ENCODE measurements around the gene MTARC1. TPM values are rescaled to one million over a fixed set of nuclear protein-coding genes. Genes with fewer than 3 reads are reported as not detected.

The MTARC1 gene
- total RNA-seq, 2 donors from 2014 or later: 53.1 to 75.4 TPM

DNA sequence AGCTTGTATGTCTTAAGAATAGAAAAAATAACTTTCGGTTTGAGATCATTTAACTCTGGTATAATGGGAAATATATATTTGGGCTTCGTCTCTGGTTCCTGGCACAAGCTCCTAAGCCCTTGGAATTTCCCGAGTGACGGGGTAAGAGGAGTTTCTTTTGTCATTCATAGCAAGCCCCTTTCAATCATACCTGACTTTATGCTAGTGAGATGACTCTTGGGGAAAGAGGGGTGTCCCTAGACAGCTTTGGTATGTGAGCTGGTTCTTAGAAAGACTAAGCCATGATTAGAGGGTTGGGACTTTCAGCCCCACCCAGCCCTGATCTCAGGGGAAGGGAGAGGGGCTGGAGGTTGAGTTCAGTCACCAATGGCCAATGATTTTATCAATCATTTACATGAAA, 13.9 kb upstream of the MTARC1 start:
- Histone ChIP-seq H3K4me1 (ENCODE audit: control insufficient read depth, insufficient read depth, low read length) (no peaks in the 10 kb centered on the region), H3K27ac (ENCODE audit: low read depth, low read length) (no peak overlapping the region), H3K4me3 (ENCODE audit: low read length) (no peak overlapping the region), H3K27me3 (ENCODE audit: control insufficient read depth, insufficient read depth, low read length, poor library complexity, severe bottlenecking) (no peaks in the 10 kb centered on the region), H3K9me3 (ENCODE audit: control insufficient read depth, low read length) (no peaks in the 10 kb centered on the region), H3K9ac (ENCODE audit: extremely low read depth, low read length, poor library complexity, severe bottlenecking) (no peak overlapping the region), H3K36me3 (ENCODE audit: control insufficient read depth, insufficient read depth, low read length) (no peaks in the 10 kb centered on the region)
- WGBS, 2 experiments (ENCODE audit: insufficient coverage in 1 of 2, insufficient read length in 1 of 2): 99 to 100% methylated on average over 1 to 4 of the region's 4 CpGs
- H3K4me3 Mint-ChIP-seq: no peak overlapping the region
- H3K4me1 Mint-ChIP-seq: no peaks in the 10 kb centered on the region
- H3K36me3 Mint-ChIP-seq (ENCODE audit: low read depth): peaks cover 17% of the 10 kb centered on the region
- DNase-seq: no peak
- no peak overlapping the region for H3K27ac Mint-ChIP-seq
- no peaks in the 10 kb centered on the region for H3K9me3 Mint-ChIP-seq
- TF ChIP-seq, protein P1, sequence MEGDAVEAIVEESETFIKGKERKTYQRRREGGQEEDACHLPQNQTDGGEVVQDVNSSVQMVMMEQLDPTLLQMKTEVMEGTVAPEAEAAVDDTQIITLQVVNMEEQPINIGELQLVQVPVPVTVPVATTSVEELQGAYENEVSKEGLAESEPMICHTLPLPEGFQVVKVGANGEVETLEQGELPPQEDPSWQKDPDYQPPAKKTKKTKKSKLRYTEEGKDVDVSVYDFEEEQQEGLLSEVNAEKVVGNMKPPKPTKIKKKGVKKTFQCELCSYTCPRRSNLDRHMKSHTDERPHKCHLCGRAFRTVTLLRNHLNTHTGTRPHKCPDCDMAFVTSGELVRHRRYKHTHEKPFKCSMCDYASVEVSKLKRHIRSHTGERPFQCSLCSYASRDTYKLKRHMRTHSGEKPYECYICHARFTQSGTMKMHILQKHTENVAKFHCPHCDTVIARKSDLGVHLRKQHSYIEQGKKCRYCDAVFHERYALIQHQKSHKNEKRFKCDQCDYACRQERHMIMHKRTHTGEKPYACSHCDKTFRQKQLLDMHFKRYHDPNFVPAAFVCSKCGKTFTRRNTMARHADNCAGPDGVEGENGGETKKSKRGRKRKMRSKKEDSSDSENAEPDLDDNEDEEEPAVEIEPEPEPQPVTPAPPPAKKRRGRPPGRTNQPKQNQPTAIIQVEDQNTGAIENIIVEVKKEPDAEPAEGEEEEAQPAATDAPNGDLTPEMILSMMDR (conservative IDR thresholded peaks at IDR 0.05): no peak
- H3K27me3 Mint-ChIP-seq (ENCODE audit: insufficient read depth): no peaks in the 10 kb centered on the region

DNA sequence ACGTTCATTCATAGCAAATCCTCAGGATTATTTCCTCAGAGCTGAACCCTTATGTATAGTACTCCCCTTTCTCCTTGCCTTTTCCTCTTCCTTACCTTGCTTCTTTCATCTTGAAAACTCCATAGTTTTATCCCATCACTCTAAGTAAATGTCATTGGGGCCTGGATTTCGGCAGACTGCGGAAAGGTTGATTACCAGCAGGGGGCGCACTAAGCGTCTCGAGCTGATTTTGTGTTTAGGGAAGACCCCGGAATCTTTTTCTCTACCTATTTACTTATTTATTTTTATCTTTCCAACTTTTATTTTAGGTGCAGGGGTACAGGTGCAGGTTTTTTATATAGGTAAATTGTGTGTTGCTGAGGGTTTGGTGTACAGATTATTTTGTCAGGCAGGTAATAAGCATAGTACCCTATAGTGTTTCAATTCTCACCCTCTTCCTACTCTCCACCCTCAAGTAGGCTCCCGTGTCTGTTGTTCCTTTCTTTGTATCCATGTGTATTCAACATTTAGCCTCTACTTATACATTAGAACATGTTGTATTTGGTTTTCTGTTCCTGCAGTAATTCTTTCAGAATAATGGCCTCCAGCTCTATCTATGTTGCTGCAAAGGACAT, 11.4 kb upstream of the MTARC1 start:
- no peaks in the 10 kb centered on the region for H3K9me3 ChIP-seq (ENCODE audit: control insufficient read depth, low read length)
- Mint-ChIP-seq H3K27me3 (ENCODE audit: insufficient read depth) (no peaks in the 10 kb centered on the region), H3K27ac (no peak overlapping the region), H3K9me3 (no peaks in the 10 kb centered on the region), H3K36me3 (ENCODE audit: low read depth) (peaks cover 4% of the 10 kb centered on the region), H3K4me1 (no peaks in the 10 kb centered on the region), H3K4me3 (no peak overlapping the region)
- H3K4me1 ChIP-seq (ENCODE audit: control insufficient read depth, insufficient read depth, low read length): no peaks in the 10 kb centered on the region
- no peaks in the 10 kb centered on the region for H3K36me3 ChIP-seq (ENCODE audit: control insufficient read depth, insufficient read depth, low read length)
- H3K27ac ChIP-seq (ENCODE audit: low read depth, low read length): no peak overlapping the region
- H3K27me3 ChIP-seq (ENCODE audit: control insufficient read depth, insufficient read depth, low read length, poor library complexity, severe bottlenecking): no peaks in the 10 kb centered on the region
- no peak overlapping the region for H3K9ac ChIP-seq (ENCODE audit: extremely low read depth, low read length, poor library complexity, severe bottlenecking)
- peak; percentile 86 for DNase-seq
- WGBS, 2 experiments (ENCODE audit: insufficient coverage in 1 of 2, insufficient read length in 1 of 2): 34 to 70% methylated on average over 2 to 7 of the region's 8 CpGs
- no peak overlapping the region for H3K4me3 ChIP-seq (ENCODE audit: low read length)
- TF ChIP-seq, protein P1 (conservative IDR thresholded peaks at IDR 0.05): peak; percentile 96

DNA sequence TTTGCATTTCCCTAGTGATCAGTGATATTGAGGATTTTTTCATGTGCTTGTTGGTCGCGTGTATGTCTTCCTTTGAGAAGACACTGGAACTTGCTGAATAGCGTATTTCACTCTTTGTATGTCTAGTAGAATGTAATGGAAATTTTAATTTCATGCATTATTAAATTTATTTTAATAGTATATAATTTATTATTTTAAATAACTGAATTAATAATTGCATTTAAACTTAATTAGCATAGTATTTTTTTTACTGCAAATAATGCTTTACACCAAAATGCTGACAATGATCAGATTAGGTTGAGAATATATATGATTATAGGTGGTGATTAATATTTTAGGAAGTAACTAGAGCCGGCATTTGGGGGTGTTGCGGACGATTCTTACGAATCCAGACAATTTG, 10.5 kb upstream of the MTARC1 start:
- Histone ChIP-seq H3K36me3 (ENCODE audit: control insufficient read depth, insufficient read depth, low read length) (no peaks in the 10 kb centered on the region), H3K4me1 (ENCODE audit: control insufficient read depth, insufficient read depth, low read length) (no peaks in the 10 kb centered on the region), H3K9ac (ENCODE audit: extremely low read depth, low read length, poor library complexity, severe bottlenecking) (no peak overlapping the region), H3K27ac (ENCODE audit: low read depth, low read length) (no peak overlapping the region), H3K27me3 (ENCODE audit: control insufficient read depth, insufficient read depth, low read length, poor library complexity, severe bottlenecking) (no peaks in the 10 kb centered on the region), H3K4me3 (ENCODE audit: low read length) (no peak overlapping the region), H3K9me3 (ENCODE audit: control insufficient read depth, low read length) (no peaks in the 10 kb centered on the region)
- Mint-ChIP-seq H3K27ac (no peak overlapping the region), H3K4me3 (no peak overlapping the region), H3K9me3 (no peaks in the 10 kb centered on the region), H3K27me3 (ENCODE audit: insufficient read depth) (no peaks in the 10 kb centered on the region), H3K4me1 (no peaks in the 10 kb centered on the region), H3K36me3 (ENCODE audit: low read depth) (no peaks in the 10 kb centered on the region)
- DNase-seq: no peak
- WGBS, 2 experiments (ENCODE audit: insufficient coverage in 1 of 2, insufficient read length in 1 of 2): 94 to 98% methylated on average over 4 to 7 of the region's 7 CpGs
- TF ChIP-seq, protein P1 (conservative IDR thresholded peaks at IDR 0.05): no peak
